ENCODE results near the gene GSG1L.

Gene GSG1L

DNA sequence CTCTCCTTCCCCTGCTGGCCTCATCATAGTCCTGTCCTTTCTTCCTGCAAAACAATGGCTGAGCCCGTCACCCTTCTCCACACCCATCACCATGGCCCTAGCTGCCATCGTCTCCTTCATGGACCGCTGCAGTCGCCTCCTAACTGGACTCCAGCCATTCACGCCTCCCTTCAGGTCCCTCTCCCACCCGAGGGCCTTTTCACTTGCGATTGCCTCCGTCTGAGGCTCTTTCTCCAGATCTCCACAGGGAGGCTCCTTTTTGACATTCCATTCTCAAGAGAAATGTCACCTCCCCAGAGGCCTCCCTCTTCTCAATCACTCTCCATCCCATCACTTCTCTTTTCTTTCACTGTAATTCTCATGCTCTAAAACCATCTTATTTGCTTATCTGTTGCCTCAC is 23.5 kb downstream of the GSG1L start:
- TF ChIP-seq, protein P1, sequence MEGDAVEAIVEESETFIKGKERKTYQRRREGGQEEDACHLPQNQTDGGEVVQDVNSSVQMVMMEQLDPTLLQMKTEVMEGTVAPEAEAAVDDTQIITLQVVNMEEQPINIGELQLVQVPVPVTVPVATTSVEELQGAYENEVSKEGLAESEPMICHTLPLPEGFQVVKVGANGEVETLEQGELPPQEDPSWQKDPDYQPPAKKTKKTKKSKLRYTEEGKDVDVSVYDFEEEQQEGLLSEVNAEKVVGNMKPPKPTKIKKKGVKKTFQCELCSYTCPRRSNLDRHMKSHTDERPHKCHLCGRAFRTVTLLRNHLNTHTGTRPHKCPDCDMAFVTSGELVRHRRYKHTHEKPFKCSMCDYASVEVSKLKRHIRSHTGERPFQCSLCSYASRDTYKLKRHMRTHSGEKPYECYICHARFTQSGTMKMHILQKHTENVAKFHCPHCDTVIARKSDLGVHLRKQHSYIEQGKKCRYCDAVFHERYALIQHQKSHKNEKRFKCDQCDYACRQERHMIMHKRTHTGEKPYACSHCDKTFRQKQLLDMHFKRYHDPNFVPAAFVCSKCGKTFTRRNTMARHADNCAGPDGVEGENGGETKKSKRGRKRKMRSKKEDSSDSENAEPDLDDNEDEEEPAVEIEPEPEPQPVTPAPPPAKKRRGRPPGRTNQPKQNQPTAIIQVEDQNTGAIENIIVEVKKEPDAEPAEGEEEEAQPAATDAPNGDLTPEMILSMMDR (IDR thresholded peaks at IDR 0.05; ENCODE audit: insufficient read depth, low read length) = no peak
- no peak for TF ChIP-seq SPI1 (IDR thresholded peaks at IDR 0.05; ENCODE audit: borderline replicate concordance, low read depth)
- TF ChIP-seq, protein P2, sequence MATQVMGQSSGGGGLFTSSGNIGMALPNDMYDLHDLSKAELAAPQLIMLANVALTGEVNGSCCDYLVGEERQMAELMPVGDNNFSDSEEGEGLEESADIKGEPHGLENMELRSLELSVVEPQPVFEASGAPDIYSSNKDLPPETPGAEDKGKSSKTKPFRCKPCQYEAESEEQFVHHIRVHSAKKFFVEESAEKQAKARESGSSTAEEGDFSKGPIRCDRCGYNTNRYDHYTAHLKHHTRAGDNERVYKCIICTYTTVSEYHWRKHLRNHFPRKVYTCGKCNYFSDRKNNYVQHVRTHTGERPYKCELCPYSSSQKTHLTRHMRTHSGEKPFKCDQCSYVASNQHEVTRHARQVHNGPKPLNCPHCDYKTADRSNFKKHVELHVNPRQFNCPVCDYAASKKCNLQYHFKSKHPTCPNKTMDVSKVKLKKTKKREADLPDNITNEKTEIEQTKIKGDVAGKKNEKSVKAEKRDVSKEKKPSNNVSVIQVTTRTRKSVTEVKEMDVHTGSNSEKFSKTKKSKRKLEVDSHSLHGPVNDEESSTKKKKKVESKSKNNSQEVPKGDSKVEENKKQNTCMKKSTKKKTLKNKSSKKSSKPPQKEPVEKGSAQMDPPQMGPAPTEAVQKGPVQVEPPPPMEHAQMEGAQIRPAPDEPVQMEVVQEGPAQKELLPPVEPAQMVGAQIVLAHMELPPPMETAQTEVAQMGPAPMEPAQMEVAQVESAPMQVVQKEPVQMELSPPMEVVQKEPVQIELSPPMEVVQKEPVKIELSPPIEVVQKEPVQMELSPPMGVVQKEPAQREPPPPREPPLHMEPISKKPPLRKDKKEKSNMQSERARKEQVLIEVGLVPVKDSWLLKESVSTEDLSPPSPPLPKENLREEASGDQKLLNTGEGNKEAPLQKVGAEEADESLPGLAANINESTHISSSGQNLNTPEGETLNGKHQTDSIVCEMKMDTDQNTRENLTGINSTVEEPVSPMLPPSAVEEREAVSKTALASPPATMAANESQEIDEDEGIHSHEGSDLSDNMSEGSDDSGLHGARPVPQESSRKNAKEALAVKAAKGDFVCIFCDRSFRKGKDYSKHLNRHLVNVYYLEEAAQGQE (IDR thresholded peaks at IDR 0.05; ENCODE audit: insufficient replicate concordance, low read depth) = no peak
- no peak for TF ChIP-seq GABPA (IDR thresholded peaks at IDR 0.05; ENCODE audit: low read depth)
- no peak for TF ChIP-seq POLR2AphosphoS5 (IDR thresholded peaks at IDR 0.05; ENCODE audit: low read depth)
- no peak overlapping the region for H3K4me3 ChIP-seq (replicated peaks; ENCODE audit: insufficient read depth, low read length)
- no peaks in the 10 kb centered on the region for H3K27me3 ChIP-seq (ENCODE audit: insufficient read depth, poor library complexity, severe bottlenecking)
- DNase-seq (ENCODE audit: low read depth in 1 of 2, low spot score in 1 of 2) = no peak
- H3K27ac ChIP-seq (replicated peaks) = no peak overlapping the region

- DNase-seq (ENCODE audit: low read depth in 1 of 2, low spot score in 1 of 2) = no peak
- H3K4me3 ChIP-seq (replicated peaks; ENCODE audit: insufficient read depth, low read length) = no peak overlapping the region
- no peaks in the 10 kb centered on the region for H3K27me3 ChIP-seq (ENCODE audit: insufficient read depth, poor library complexity, severe bottlenecking)
- H3K27ac ChIP-seq (replicated peaks) = no peak overlapping the region
- TF ChIP-seq, protein P2 (IDR thresholded peaks at IDR 0.05; ENCODE audit: insufficient replicate concordance, low read depth) = no peak
- TF ChIP-seq SPI1 (IDR thresholded peaks at IDR 0.05; ENCODE audit: borderline replicate concordance, low read depth) (no peak), POLR2AphosphoS5 (IDR thresholded peaks at IDR 0.05; ENCODE audit: low read depth) (no peak), GABPA (IDR thresholded peaks at IDR 0.05; ENCODE audit: low read depth) (no peak)
- TF ChIP-seq, protein P1 (IDR thresholded peaks at IDR 0.05; ENCODE audit: insufficient read depth, low read length) = no peak
Observed at GRCh38 chr16:28039493-28039892, 24.0 kb downstream of the GSG1L start.

GRCh38 chr16:28038409-28038808 is 25.1 kb downstream of the GSG1L start:
- no peak for DNase-seq (ENCODE audit: low read depth in 1 of 2, low spot score in 1 of 2)
- TF ChIP-seq, protein P1 (IDR thresholded peaks at IDR 0.05; ENCODE audit: insufficient read depth, low read length) = no peak
- H3K27me3 ChIP-seq (ENCODE audit: insufficient read depth, poor library complexity, severe bottlenecking) = no peaks in the 10 kb centered on the region
- no peak overlapping the region for H3K4me3 ChIP-seq (replicated peaks; ENCODE audit: insufficient read depth, low read length)
- no peak overlapping the region for H3K27ac ChIP-seq (replicated peaks)

- DNase-seq (ENCODE audit: low read depth in 1 of 2, low spot score in 1 of 2) = no peak
- H3K27me3 ChIP-seq (ENCODE audit: insufficient read depth, poor library complexity, severe bottlenecking) = no peaks in the 10 kb centered on the region
- H3K4me3 ChIP-seq (replicated peaks; ENCODE audit: insufficient read depth, low read length) = no peak overlapping the region
- no peak overlapping the region for H3K27ac ChIP-seq (replicated peaks)
- TF ChIP-seq POLR2AphosphoS5 (IDR thresholded peaks at IDR 0.05; ENCODE audit: low read depth) = no peak
- no peak for TF ChIP-seq GABPA (IDR thresholded peaks at IDR 0.05; ENCODE audit: low read depth)
- TF ChIP-seq, protein P1 (IDR thresholded peaks at IDR 0.05; ENCODE audit: insufficient read depth, low read length) = no peak
- TF ChIP-seq SPI1 (IDR thresholded peaks at IDR 0.05; ENCODE audit: borderline replicate concordance, low read depth) = no peak
- TF ChIP-seq, protein P2 (IDR thresholded peaks at IDR 0.05; ENCODE audit: insufficient replicate concordance, low read depth) = no peak
Observed at GRCh38 chr16:28035866-28036393, 27.6 kb downstream of the GSG1L start.

Data from HL-60 (cell line).